Fibroblast of pulmonary artery (primary cell): ENCODE measurements around the gene ELMOD3.
"Not testable (repeated sequence)": the region's sequence is repeated elsewhere in the genome, so short reads cannot be mapped to it uniquely, and the experiment has no call there.

Source experiments
- DNase-seq: peaks from one replicate; pipeline ENCODE4 v3.0.0-alpha.2; 2010; ENCODE audit warnings: low read depth
- H3K4me3 ChIP-seq: replicated peaks from 2 replicates; pipeline ENCODE4 v1.5.1; 2011; ENCODE audit warnings: low read depth, mild to moderate bottlenecking, control low read depth, low read length, moderate library complexity
- TF ChIP-seq, protein P1 (sequence below): IDR thresholded peaks from 2 replicates; pipeline ENCODE4 v1.5.1; 2011; ENCODE audit warnings: mild to moderate bottlenecking, control low read depth, low read length, inconsistent platforms; ENCODE audit errors: missing control alignments

The ELMOD3 gene

DNA sequence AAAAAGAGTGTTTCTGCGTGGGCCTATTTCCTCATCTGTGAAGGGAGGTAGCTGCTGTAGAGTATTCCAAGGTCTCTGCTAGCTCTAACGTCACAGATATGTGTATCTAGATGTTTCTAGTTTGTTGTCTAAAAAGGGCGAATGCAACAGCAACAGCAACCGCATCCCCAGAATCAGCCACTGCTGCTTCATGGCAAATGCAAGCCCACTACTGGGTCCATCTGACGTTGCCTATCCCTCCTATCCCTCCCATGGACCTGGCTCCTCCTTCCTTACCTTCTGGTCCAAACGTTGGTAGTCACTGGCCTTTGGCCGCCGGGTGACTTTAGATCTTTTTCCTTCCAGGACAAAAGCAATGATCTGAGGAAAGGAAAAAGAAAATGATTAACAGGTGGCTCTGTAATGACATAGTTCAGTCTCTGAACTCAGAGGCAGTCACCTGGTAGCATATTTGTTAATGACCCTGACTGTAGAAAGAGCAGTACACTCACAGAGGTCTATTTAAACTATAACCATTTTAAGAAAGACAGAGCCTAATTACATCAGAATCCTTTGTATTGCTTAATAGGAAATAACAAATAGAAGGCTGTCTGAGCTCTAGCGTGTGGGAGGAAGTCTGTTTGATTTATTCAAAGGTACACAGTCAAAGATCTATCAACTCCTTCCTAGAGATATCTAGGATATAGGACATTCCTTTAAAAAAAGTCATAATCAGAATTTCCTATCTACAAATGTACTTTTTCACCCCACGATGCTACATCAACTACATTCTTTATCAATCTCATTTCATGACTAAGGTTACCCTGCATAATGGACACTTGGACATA is 29.7 kb upstream of the ELMOD3 start:
- peak overlapping the region; percentile 86 for H3K4me3 ChIP-seq
- DNase-seq = peak; percentile 75
- TF ChIP-seq, protein P1, sequence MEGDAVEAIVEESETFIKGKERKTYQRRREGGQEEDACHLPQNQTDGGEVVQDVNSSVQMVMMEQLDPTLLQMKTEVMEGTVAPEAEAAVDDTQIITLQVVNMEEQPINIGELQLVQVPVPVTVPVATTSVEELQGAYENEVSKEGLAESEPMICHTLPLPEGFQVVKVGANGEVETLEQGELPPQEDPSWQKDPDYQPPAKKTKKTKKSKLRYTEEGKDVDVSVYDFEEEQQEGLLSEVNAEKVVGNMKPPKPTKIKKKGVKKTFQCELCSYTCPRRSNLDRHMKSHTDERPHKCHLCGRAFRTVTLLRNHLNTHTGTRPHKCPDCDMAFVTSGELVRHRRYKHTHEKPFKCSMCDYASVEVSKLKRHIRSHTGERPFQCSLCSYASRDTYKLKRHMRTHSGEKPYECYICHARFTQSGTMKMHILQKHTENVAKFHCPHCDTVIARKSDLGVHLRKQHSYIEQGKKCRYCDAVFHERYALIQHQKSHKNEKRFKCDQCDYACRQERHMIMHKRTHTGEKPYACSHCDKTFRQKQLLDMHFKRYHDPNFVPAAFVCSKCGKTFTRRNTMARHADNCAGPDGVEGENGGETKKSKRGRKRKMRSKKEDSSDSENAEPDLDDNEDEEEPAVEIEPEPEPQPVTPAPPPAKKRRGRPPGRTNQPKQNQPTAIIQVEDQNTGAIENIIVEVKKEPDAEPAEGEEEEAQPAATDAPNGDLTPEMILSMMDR = no peak

DNA sequence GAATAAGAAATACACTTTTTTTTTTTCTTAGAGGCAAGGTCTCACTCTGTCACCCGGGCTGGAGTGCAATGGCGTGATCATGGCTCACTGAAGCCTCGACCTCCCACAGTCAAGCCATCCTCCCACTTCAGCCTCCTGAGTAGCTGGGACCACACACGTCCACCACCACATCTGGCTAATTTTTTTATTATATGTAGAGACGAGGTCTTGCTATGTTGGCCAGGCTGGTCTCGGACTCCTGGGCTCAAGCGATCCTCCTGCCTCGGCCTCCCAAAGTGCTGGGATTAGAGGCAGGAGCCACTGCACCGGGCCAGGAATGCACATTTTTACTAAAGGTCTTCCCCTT is 29.1 kb upstream of the ELMOD3 start:
- peak overlapping the region; percentile 86 for H3K4me3 ChIP-seq
- TF ChIP-seq, protein P1 = no peak
- no peak for DNase-seq

DNA sequence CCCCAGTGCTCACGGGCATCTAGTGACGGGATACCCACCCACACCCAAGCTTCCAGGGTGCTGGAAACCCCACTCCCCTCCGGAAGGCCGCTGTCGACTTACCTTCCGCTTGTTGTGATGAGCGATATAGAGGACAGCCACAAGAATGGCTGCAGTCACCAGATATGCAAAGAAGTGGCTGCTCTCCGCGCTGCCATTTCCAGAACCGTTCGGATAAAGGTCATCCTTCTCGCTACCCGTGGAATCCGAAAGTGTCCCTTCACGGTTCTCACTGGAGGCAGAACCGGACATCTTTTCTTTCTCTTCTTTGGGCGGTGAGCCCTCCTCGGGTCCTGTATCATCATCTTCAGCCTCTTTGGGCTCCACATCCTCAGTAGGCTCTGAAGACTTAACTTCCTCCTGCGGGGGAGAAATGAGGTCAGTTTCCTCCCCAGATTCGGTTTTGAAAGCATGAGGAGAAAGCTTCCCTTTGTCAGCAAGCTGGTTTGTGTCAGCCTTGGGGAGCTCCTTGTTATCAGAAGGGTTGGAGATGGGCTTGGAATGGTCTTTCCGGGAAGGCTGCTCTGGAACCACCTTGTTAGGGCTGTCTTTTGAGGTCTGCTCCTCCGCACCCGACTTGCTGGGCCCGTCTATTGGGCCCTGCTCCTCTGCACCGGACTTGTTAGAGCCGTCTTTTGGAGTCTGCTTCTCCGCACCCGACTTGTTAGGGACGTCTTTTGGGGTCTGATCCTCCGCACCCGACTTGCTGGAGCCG is 28.0 kb upstream of the ELMOD3 start:
- TF ChIP-seq, protein P1 = no peak
- peak overlapping the region; percentile 86 for H3K4me3 ChIP-seq
- DNase-seq = peak; percentile 71

DNA sequence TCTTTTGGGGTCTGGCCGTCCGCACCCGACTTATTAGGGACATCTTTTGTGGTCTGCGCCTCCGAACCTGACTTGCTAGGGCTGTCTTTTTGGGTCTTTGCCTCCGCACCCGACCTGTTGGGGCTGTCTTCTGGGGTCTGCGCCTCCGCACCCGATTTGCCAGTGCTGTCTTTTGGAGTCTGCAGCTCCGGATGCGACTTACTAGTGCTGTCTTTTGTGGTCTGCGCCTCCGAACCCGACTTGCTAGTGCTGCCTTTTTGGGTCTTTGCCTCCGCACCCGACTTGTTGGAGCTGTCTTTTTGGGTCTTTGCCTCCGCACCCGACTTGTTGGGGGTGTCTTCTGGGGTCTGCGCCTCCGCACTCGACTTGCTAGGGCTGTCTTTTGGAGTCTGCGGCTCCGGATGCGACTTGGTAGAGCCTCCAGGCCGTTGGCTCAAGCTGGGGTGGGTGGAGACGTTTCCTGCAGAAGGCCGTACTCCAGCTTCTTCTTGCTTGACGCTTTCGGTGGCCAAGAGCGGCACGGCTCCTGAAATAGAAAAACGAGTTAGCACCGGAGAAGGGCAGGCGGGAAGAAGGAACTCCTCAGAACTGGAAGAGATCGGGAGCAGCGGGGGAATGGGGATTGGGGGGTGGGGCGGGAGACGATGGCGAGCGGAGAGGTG is 27.3 kb upstream of the ELMOD3 start:
- TF ChIP-seq, protein P1 = no peak
- DNase-seq = peak; percentile 55
- peak overlapping the region; percentile 86 for H3K4me3 ChIP-seq

DNA sequence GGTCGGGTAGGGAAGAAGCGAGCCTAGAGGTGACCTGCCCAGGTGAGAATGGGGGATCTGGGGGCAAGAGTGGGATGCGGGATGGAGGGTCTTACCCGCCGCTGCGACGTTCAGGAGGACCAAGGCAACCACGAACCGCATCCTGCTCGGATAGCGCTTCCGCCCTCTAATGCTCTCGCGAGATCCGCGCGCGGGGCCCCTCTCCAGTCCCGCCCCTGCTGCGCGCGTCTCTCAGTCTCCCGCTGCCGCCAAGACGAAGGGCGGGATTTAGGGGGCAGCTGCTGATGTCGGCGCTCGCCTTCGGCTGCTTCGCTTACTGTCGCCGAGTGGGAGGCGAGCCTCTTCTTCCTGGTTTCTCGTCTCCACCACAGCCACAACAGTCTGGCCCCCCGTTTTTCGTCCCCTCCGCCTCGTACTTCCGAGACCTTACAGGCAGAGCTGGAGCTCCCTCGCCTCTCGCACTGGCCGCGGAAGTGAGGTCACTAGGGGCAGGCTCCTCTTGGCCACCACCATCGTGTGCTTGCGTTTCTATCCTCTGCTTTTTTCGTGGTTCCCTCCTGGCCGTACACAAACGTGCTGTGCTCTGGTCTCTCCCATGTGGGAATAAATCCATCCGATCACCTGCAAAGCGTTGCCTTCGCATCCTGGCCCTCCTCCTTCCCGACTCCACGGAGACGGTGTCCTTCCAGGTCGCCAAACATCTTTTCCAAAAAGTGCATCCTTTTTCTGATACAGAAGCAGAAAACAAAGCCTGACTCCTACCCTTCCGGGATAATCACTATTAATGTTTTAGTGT is 26.5 kb upstream of the ELMOD3 start, which contains the start of gene TGOLN2:
Gene TGOLN2, minus strand, starts transcription at position 168 of the 796 bp plus-strand sequence. Its CDS starts 27 bp downstream, at position 141.
- peak within 1 kb of the TSS; percentile 86 for H3K4me3 ChIP-seq
- peak; percentile 90 for DNase-seq
- TF ChIP-seq, protein P1 = no peak

DNA sequence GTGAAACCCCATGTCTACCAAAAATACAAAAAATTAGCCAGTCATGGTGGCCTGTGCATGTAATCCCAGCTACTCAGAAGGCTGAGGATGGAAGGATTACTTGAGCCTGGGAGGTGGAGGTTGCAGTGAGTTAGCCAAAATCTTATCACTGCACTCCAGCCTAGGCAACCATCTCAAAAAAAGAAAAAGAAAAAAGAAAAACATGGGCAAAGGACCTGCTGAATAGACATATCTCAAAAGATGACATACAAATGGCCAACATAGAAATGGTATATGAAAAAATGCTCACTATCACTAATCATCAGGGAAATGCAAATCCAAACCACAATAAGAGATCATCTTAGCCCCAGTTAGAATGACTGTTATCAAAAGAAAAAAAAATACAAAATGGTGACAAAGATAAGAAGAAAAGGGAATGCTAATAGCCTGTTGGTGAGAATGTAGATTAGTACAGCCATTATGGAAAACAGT is 25.4 kb upstream of the ELMOD3 start:
- no peak for DNase-seq

DNA sequence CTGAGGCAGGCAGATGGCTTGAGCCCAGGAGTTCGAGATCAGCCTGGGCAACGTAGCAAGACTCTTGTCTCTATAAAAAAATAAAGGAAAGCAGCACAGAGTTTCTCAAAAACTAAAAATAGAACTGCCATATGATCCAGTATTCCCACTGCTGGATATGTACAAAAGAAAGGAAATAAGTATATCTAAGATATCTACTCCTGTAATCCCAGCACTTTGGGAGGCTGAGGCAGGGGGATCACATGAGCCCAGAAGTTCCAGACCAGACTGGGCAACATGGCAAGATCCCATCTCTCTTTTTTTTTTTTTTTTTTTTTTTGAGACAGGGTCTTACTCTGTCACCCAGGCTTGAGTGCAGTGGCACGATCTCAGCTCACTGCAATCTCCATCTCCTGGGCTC is 24.9 kb upstream of the ELMOD3 start:
- not testable (repeated sequence) for H3K4me3 ChIP-seq

More for the DNA sequence above, 25.4 kb upstream of the ELMOD3 start:
- TF ChIP-seq, protein P1 = no peak
- no peak overlapping the region for H3K4me3 ChIP-seq

More for the DNA sequence above, 24.9 kb upstream of the ELMOD3 start:
- not testable (repeated sequence) for DNase-seq
